ENCODE measurements around the gene AKAP7. TPM values are rescaled to one million over a fixed set of nuclear protein-coding genes. Genes with fewer than 3 reads are reported as not detected.
"Not testable (repeated sequence)": the region's sequence is repeated elsewhere in the genome, so short reads cannot be mapped to it uniquely, and the experiment has no call there.

AKAP7 gene
- total and polyA plus RNA-seq, 4 donors: 4.2 to 25.0 (median 8.6) TPM

GRCh38 chr6:131316654-131317053, 181.4 kb downstream of the AKAP7 start:
- TF ChIP-seq CTCF (IDR thresholded peaks at IDR 0.05; ENCODE audit: control extremely low read depth, extremely low read depth): no peak
- Histone ChIP-seq H3K9ac (ENCODE audit: insufficient read depth in 1 of 2, low read length in 2 of 2) (no peak overlapping the region), H3K27ac (ENCODE audit: low read depth in 1 of 2, low read length in 1 of 2) (no peak overlapping the region), H3K9me3 (ENCODE audit: control insufficient read depth in 4 of 4, insufficient read depth in 3 of 4, low read length in 3 of 4) (peaks cover 0 to 4% (median 0%) of the 10 kb centered on the region in 4 donors), H3K36me3 (ENCODE audit: control insufficient read depth in 4 of 4, insufficient read depth in 4 of 4, low read length in 4 of 4) (no peaks in the 10 kb centered on the region), H3K27me3 (ENCODE audit: control insufficient read depth in 3 of 3, insufficient read depth in 3 of 3, low read length in 2 of 3) (no peaks in the 10 kb centered on the region), H3K4me3 (no peak overlapping the region), H3K4me1 (ENCODE audit: control insufficient read depth in 5 of 5, insufficient read depth in 5 of 5, low read length in 5 of 5) (peaks cover 0 to 4% (median 0%) of the 10 kb centered on the region in 5 donors)
- no peak for DNase-seq
- no peak for ATAC-seq (ENCODE audit: insufficient read depth, low FRiP score)
- WGBS, 2 donors: 98 to 100% methylated on average over 1 of the region's 1 CpG

- Histone ChIP-seq H3K4me1 (ENCODE audit: control insufficient read depth in 5 of 5, insufficient read depth in 5 of 5, low read length in 5 of 5) (peaks cover 0 to 11% (median 2%) of the 10 kb centered on the region in 5 donors), H3K9me3 (ENCODE audit: control insufficient read depth in 4 of 4, insufficient read depth in 3 of 4, low read length in 3 of 4) (peaks cover 0 to 4% (median 0%) of the 10 kb centered on the region in 4 donors), H3K27ac (ENCODE audit: low read depth in 1 of 2, low read length in 1 of 2) (no peak overlapping the region), H3K36me3 (ENCODE audit: control insufficient read depth in 4 of 4, insufficient read depth in 4 of 4, low read length in 4 of 4) (no peaks in the 10 kb centered on the region), H3K4me3 (no peak overlapping the region), H3K27me3 (ENCODE audit: control insufficient read depth in 3 of 3, insufficient read depth in 3 of 3, low read length in 2 of 3) (no peaks in the 10 kb centered on the region), H3K9ac (ENCODE audit: insufficient read depth in 1 of 2, low read length in 2 of 2) (no peak overlapping the region)
- ATAC-seq (ENCODE audit: insufficient read depth, low FRiP score) (no peak), DNase-seq (no peak)
- WGBS, 2 donors: 91 to 93% methylated on average over 3 of the region's 3 CpGs
- no peak for TF ChIP-seq CTCF (IDR thresholded peaks at IDR 0.05; ENCODE audit: control extremely low read depth, extremely low read depth)
Observed at GRCh38 chr6:131317516-131317915, 182.2 kb downstream of the AKAP7 start.

- Histone ChIP-seq H3K27me3 (ENCODE audit: control insufficient read depth in 3 of 3, insufficient read depth in 3 of 3, low read length in 2 of 3) (no peaks in the 10 kb centered on the region), H3K4me3 (no peak overlapping the region), H3K9ac (ENCODE audit: insufficient read depth in 1 of 2, low read length in 2 of 2) (no peak overlapping the region), H3K9me3 (ENCODE audit: control insufficient read depth in 4 of 4, insufficient read depth in 3 of 4, low read length in 3 of 4) (no peaks in the 10 kb centered on the region), H3K27ac (ENCODE audit: low read depth in 1 of 2, low read length in 1 of 2) (no peak overlapping the region), H3K36me3 (ENCODE audit: control insufficient read depth in 4 of 4, insufficient read depth in 4 of 4, low read length in 4 of 4) (no peaks in the 10 kb centered on the region), H3K4me1 (ENCODE audit: control insufficient read depth in 5 of 5, insufficient read depth in 5 of 5, low read length in 5 of 5) (peaks cover 0 to 11% (median 2%) of the 10 kb centered on the region in 5 donors)
- WGBS, 2 donors: 78 to 80% methylated on average over 1 of the region's 1 CpG
- DNase-seq (peak in 2 of 3 donors; percentile 49 to 76), ATAC-seq (ENCODE audit: insufficient read depth, low FRiP score) (no peak)
- TF ChIP-seq CTCF (IDR thresholded peaks at IDR 0.05; ENCODE audit: control extremely low read depth, extremely low read depth): no peak
Observed at GRCh38 chr6:131321589-131321988, 186.3 kb downstream of the AKAP7 start.

GRCh38 chr6:131322125-131322524, 186.9 kb downstream of the AKAP7 start:
- H3K4me1 ChIP-seq (ENCODE audit: control insufficient read depth in 5 of 5, insufficient read depth in 5 of 5, low read length in 5 of 5): peaks cover 0 to 11% (median 0%) of the 10 kb centered on the region in 5 donors
- WGBS, 2 donors: 58 to 77% methylated on average over 1 of the region's 1 CpG
- H3K4me3 ChIP-seq: no peak overlapping the region
- TF ChIP-seq CTCF (IDR thresholded peaks at IDR 0.05; ENCODE audit: control extremely low read depth, extremely low read depth): no peak
- H3K9me3 ChIP-seq (ENCODE audit: control insufficient read depth in 4 of 4, insufficient read depth in 3 of 4, low read length in 3 of 4): no peaks in the 10 kb centered on the region
- DNase-seq (no peak), ATAC-seq (ENCODE audit: insufficient read depth, low FRiP score) (no peak)
- no peak overlapping the region for H3K27ac ChIP-seq (ENCODE audit: low read depth in 1 of 2, low read length in 1 of 2)
- H3K9ac ChIP-seq (ENCODE audit: insufficient read depth in 1 of 2, low read length in 2 of 2): no peak overlapping the region
- H3K27me3 ChIP-seq (ENCODE audit: control insufficient read depth in 3 of 3, insufficient read depth in 3 of 3, low read length in 2 of 3): no peaks in the 10 kb centered on the region
- H3K36me3 ChIP-seq (ENCODE audit: control insufficient read depth in 4 of 4, insufficient read depth in 4 of 4, low read length in 4 of 4): no peaks in the 10 kb centered on the region

- DNase-seq; H3K4me3 ChIP-seq; H3K27me3 ChIP-seq (ENCODE audit: control insufficient read depth in 3 of 3, insufficient read depth in 3 of 3, low read length in 2 of 3); H3K9ac ChIP-seq (ENCODE audit: insufficient read depth in 1 of 2, low read length in 2 of 2); H3K9me3 ChIP-seq (ENCODE audit: control insufficient read depth in 4 of 4, insufficient read depth in 3 of 4, low read length in 3 of 4); H3K36me3 ChIP-seq (ENCODE audit: control insufficient read depth in 4 of 4, insufficient read depth in 4 of 4, low read length in 4 of 4); ATAC-seq (ENCODE audit: insufficient read depth, low FRiP score): not testable (repeated sequence)
- WGBS, 2 donors: 75 to 91% methylated on average over 14 of the region's 14 CpGs
- peak overlapping the region in 1 of 2 donors; percentile 17 for H3K27ac ChIP-seq (ENCODE audit: low read depth in 1 of 2, low read length in 1 of 2)
- peaks cover 0 to 11% (median 0%) of the 10 kb centered on the region in 5 donors for H3K4me1 ChIP-seq (ENCODE audit: control insufficient read depth in 5 of 5, insufficient read depth in 5 of 5, low read length in 5 of 5)
Observed at GRCh38 chr6:131325669-131326068, 190.4 kb downstream of the AKAP7 start.

All from lung (tissue), 12 donors.